H9 (cell line): ENCODE data around the gene OR13C9. TPM values are rescaled to one million over a fixed set of nuclear protein-coding genes. Genes with fewer than 3 reads are reported as not detected.
A peak's percentile ranks its signal among the peaks of the same experiment; 100 is the strongest.

ENCODE experiments used
- DNase-seq: peaks from one replicate; pipeline ENCODE4 v3.0.0-alpha.2; 2017
- H2AFZ ChIP-seq: one replicate; pipeline ENCODE4 v1.6.1; 2013; ENCODE audit warnings: mild to moderate bottlenecking, low read length, control low read depth, moderate library complexity
- H2AK5ac ChIP-seq: 2 replicates; pipeline ENCODE4 v1.6.1; 2013; ENCODE audit warnings: low read length, control low read depth, mixed read lengths; ENCODE audit not compliant: insufficient read length
- H2BK120ac ChIP-seq: one replicate; pipeline ENCODE4 v1.6.1; 2013; ENCODE audit warnings: low read depth, mild to moderate bottlenecking, low read length, control low read depth, inconsistent platforms; ENCODE audit not compliant: poor library complexity, severe bottlenecking
- H2BK12ac ChIP-seq: 2 replicates; pipeline ENCODE4 v1.6.1; 2013; ENCODE audit warnings: low read length, control low read depth, mixed read lengths, low read depth; ENCODE audit not compliant: insufficient read length
- H2BK15ac ChIP-seq: 2 replicates; pipeline ENCODE4 v1.6.1; 2013; ENCODE audit warnings: low read depth, low read length, control low read depth
- H2BK20ac ChIP-seq: one replicate; pipeline ENCODE4 v1.6.1; 2013; ENCODE audit warnings: low read depth, mild to moderate bottlenecking, low read length, control low read depth, inconsistent platforms; ENCODE audit not compliant: poor library complexity, severe bottlenecking
- H2BK5ac ChIP-seq: 2 replicates; pipeline ENCODE4 v1.6.1; 2013; ENCODE audit warnings: low read length, control low read depth, mixed read lengths; ENCODE audit not compliant: insufficient read length
- H3K14ac ChIP-seq: 2 replicates; pipeline ENCODE4 v1.6.1; 2013; ENCODE audit warnings: low read length, control low read depth; ENCODE audit not compliant: insufficient read depth
- H3K18ac ChIP-seq: 2 replicates; pipeline ENCODE4 v1.6.1; 2013; ENCODE audit warnings: low read depth, mild to moderate bottlenecking, mixed read lengths, low read length, control low read depth; ENCODE audit not compliant: insufficient read length
- H3K23ac ChIP-seq: 2 replicates; pipeline ENCODE4 v1.6.1; 2013; ENCODE audit warnings: low read length, control low read depth, mixed read lengths, low read depth; ENCODE audit not compliant: insufficient read length
- H3K23me2 ChIP-seq: 2 replicates; pipeline ENCODE4 v1.6.1; 2013; ENCODE audit warnings: low read depth, mild to moderate bottlenecking, mixed read lengths, low read length, control low read depth; ENCODE audit not compliant: insufficient read length, poor library complexity, severe bottlenecking
- H3K27ac ChIP-seq: 2 replicates; pipeline ENCODE4 v1.5.1; 2013; ENCODE audit warnings: low read length, control low read depth, mixed read lengths, low read depth; ENCODE audit not compliant: insufficient read length
- H3K27me3 ChIP-seq: 2 replicates; pipeline ENCODE4 v1.6.1; 2013; ENCODE audit warnings: low read length, control low read depth, inconsistent platforms; ENCODE audit not compliant: insufficient read depth
- H3K4ac ChIP-seq: 2 replicates; pipeline ENCODE4 v1.6.1; 2013; ENCODE audit warnings: low read depth, mild to moderate bottlenecking, control low read depth, inconsistent platforms, low read length, moderate library complexity
- H3K4me1 ChIP-seq: 2 replicates; pipeline ENCODE4 v1.6.1; 2013; ENCODE audit warnings: low read length, control low read depth, inconsistent platforms; ENCODE audit not compliant: insufficient read depth
- H3K4me2 ChIP-seq: 2 replicates; pipeline ENCODE4 v1.6.1; 2013; ENCODE audit warnings: low read length, control low read depth, mixed read lengths; ENCODE audit not compliant: insufficient read length, insufficient read depth
- H3K56ac ChIP-seq: 2 replicates; pipeline ENCODE4 v1.6.1; 2013; ENCODE audit warnings: low read depth, mild to moderate bottlenecking, mixed read lengths, low read length, control low read depth; ENCODE audit not compliant: insufficient read length
- H3K79me1 ChIP-seq: 2 replicates; pipeline ENCODE4 v1.6.1; 2013; ENCODE audit warnings: low read depth, mild to moderate bottlenecking, moderate library complexity, low read length, control low read depth, inconsistent platforms; ENCODE audit not compliant: insufficient read depth, poor library complexity, severe bottlenecking
- H3K79me2 ChIP-seq: 2 replicates; pipeline ENCODE4 v1.6.1; 2013; ENCODE audit warnings: low read length, control low read depth, inconsistent platforms; ENCODE audit not compliant: insufficient read depth
- H3K9ac ChIP-seq: 2 replicates; pipeline ENCODE4 v1.6.1; 2013; ENCODE audit warnings: low read length, control low read depth, mixed read lengths; ENCODE audit not compliant: insufficient read length; ENCODE audit errors: extremely low read depth
- H3K9me3 ChIP-seq: one replicate; pipeline ENCODE4 v1.6.1; 2013; ENCODE audit warnings: low read depth, low read length, inconsistent platforms; ENCODE audit not compliant: control insufficient read depth
- H3T11ph ChIP-seq: one replicate; pipeline ENCODE4 v1.6.1; 2013; ENCODE audit warnings: mild to moderate bottlenecking, low read length, control low read depth, inconsistent platforms
- H4K20me1 ChIP-seq: one replicate; pipeline ENCODE4 v1.6.1; 2013; ENCODE audit not compliant: control insufficient read depth, insufficient read length, insufficient read depth
- H4K5ac ChIP-seq: 2 replicates; pipeline ENCODE4 v1.6.1; 2013; ENCODE audit warnings: low read depth, mild to moderate bottlenecking, mixed read lengths, low read length, control low read depth; ENCODE audit not compliant: insufficient read length
- H4K8ac ChIP-seq: replicated peaks from 2 replicates; pipeline ENCODE4 v1.6.1; 2013; ENCODE audit warnings: low read length, control low read depth, mixed read lengths, low read depth; ENCODE audit not compliant: insufficient read length
- H4K91ac ChIP-seq: 2 replicates; pipeline ENCODE4 v1.6.1; 2013; ENCODE audit warnings: low read depth, mild to moderate bottlenecking, moderate library complexity, mixed read lengths, low read length, control low read depth; ENCODE audit not compliant: insufficient read length
- H3K27ac Mint-ChIP-seq, 3 experiments: 2 replicates in 2 of 3; 3 replicates in 1 of 3; pipeline ENCODE4 v1.8.0; 2020 to 2021; ENCODE audit warnings: mixed read lengths in 3 of 3, mild to moderate bottlenecking in 1 of 3, moderate library complexity in 1 of 3
- H3K27me3 Mint-ChIP-seq: 2 replicates; pipeline ENCODE4 v1.8.0; 2021; ENCODE audit warnings: low read depth, mild to moderate bottlenecking, moderate library complexity, mixed read lengths
- H3K36me3 Mint-ChIP-seq, 3 experiments: 2 replicates in 2 of 3; 3 replicates in 1 of 3; pipeline ENCODE4 v1.8.0; 2020 to 2021; ENCODE audit warnings: low read depth in 3 of 3, mixed read lengths in 3 of 3; ENCODE audit not compliant: insufficient read depth in 1 of 3
- H3K4me1 Mint-ChIP-seq, 2 experiments: 2 replicates each; pipeline ENCODE4 v1.8.0; 2020; ENCODE audit warnings: mixed read lengths in 2 of 2
- H3K4me3 Mint-ChIP-seq, 2 experiments: 2 replicates in 1 of 2; 3 replicates in 1 of 2; pipeline ENCODE4 v1.8.0; 2020 to 2021; ENCODE audit warnings: mild to moderate bottlenecking in 2 of 2, mixed read lengths in 2 of 2, moderate library complexity in 1 of 2
- H3K9me3 Mint-ChIP-seq, 2 experiments: 2 replicates in 1 of 2; 3 replicates in 1 of 2; pipeline ENCODE4 v1.8.0; 2020; ENCODE audit warnings: mild to moderate bottlenecking in 2 of 2, mixed read lengths in 2 of 2, moderate library complexity in 1 of 2
- CTCF ChIP-seq: fragments of 200-600 bp; sonication (generic); conservative IDR thresholded peaks from 3 replicates; pipeline ENCODE4 v1.8.0; 2021; ENCODE audit warnings: antibody characterized with exemption, mild to moderate bottlenecking
- WGBS: extraction: QIAGEN DNeasy Blood & Tissue Kit; methylation state at CpG from one replicate; pipeline ENCODE4 v1.1.7; 2013; ENCODE audit warnings: missing lambda C conversion rate, low lambda C conversion rate, mixed read lengths; ENCODE audit not compliant: insufficient read length; ENCODE audit errors: extremely low coverage; 5-methylcytosine and 5-hydroxymethylcytosine counted together
- total RNA-seq: library from RNA; stranded (reverse); gene quantifications from 2 replicates; pipeline ENCODE4 v1.2.1, GENCODE V29; 2021

OR13C9 gene
- total RNA-seq, 1 experiment from 2014 or later, result not detected

GRCh38 chr9:104580562-104580961 is 37.4 kb downstream of the OR13C9 start:
- Mint-ChIP-seq H3K27ac (no peak overlapping the region), H3K27me3 (no peaks in the 10 kb centered on the region), H3K4me1 (no peaks in the 10 kb centered on the region), H3K9me3 (no peaks in the 10 kb centered on the region), H3K4me3 (no peak overlapping the region), H3K36me3 (no peaks in the 10 kb centered on the region)
- H3K79me2 ChIP-seq, result no peaks in the 10 kb centered on the region
- H3T11ph ChIP-seq, result no peak overlapping the region
- no peak overlapping the region for H2AK5ac ChIP-seq
- H3K79me1 ChIP-seq, result no peaks in the 10 kb centered on the region
- no CpG with 5 or more reads among the region's 1 CpG for WGBS
- H3K23ac ChIP-seq, result no peak overlapping the region
- H3K27me3 ChIP-seq, result no peaks in the 10 kb centered on the region
- H4K8ac ChIP-seq, result no peak overlapping the region
- H2BK5ac ChIP-seq, result no peak overlapping the region
- H2BK15ac ChIP-seq, result no peak overlapping the region
- no peak overlapping the region for H2BK20ac ChIP-seq
- no peak overlapping the region for H4K91ac ChIP-seq
- no peak overlapping the region for H2BK12ac ChIP-seq
- H3K4me2 ChIP-seq, result no peak overlapping the region
- no peak overlapping the region for H3K14ac ChIP-seq
- no peak overlapping the region for H3K9ac ChIP-seq
- H3K4me1 ChIP-seq, result no peaks in the 10 kb centered on the region
- no peak overlapping the region for H3K56ac ChIP-seq
- no peak for DNase-seq
- H4K5ac ChIP-seq, result peak overlapping the region; percentile 80
- H3K9me3 ChIP-seq, result no peaks in the 10 kb centered on the region
- H3K18ac ChIP-seq, result no peak overlapping the region
- no peak for TF ChIP-seq CTCF
- no peak overlapping the region for H3K4ac ChIP-seq
- no peaks in the 10 kb centered on the region for H4K20me1 ChIP-seq
- no peaks in the 10 kb centered on the region for H3K23me2 ChIP-seq
- H3K27ac ChIP-seq, result no peak overlapping the region
- no peak overlapping the region for H2AFZ ChIP-seq
- no peak overlapping the region for H2BK120ac ChIP-seq
